ENCODE results near the gene ZBTB7C. TPM values are rescaled to one million over a fixed set of nuclear protein-coding genes. Genes with fewer than 3 reads are reported as not detected.

The ZBTB7C gene
- total and polyA plus RNA-seq, 2 of the 4 experiments (the other 2 are of a cell fraction): not detected

DNA sequence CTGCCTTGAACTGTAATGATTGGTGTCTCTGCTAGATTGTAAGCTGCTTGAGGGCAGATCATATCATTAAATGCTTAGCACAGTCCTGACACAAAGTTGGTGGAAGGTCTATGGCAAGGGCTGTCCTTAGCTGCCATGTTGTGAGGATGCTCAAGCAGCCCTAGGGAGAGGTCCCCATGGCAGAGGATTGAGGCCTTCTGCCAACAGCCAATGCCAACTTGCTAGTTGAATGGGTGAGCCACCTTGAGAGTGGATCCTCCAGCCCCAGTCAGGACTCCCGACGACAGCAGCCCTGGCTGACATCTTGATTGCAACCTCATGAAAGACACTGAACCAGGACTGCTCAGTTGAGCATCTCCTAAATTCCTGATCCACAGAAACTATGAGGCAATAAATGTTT lies 363.4 kb downstream of the ZBTB7C start:
- ChIA-PET POLR2A (ENCODE audit: unreplicated experiment) (no interaction called here), CTCF (no interaction called here)
- Histone ChIP-seq H4K8ac (ENCODE audit: low read depth in 2 of 2, low read length in 2 of 2) (no peak overlapping the region), H3K18ac (ENCODE audit: low read depth, low read length) (no peak overlapping the region), H2AFZ (replicated peaks; ENCODE audit: low read length, poor library complexity) (no peak overlapping the region), H3K4me2 (ENCODE audit: low read depth, low read length) (no peak overlapping the region), H3K27me3 (ENCODE audit: control insufficient read depth, insufficient read depth, low read length) (peaks cover 1% of the 10 kb centered on the region), H4K91ac (ENCODE audit: insufficient read depth, low read depth, low read length) (no peak overlapping the region), H2BK15ac (ENCODE audit: low read depth, low read length) (no peak overlapping the region), H2BK120ac (ENCODE audit: low read depth, low read length) (no peak overlapping the region), H3K79me1 (ENCODE audit: low read depth in 1 of 2, low read length in 2 of 2) (no peaks in the 10 kb centered on the region), H3K27ac (ENCODE audit: insufficient read depth, low read length) (no peak overlapping the region), H2AK5ac (ENCODE audit: low read depth, low read length) (no peak overlapping the region), H3K36me3 (ENCODE audit: control insufficient read depth, insufficient read depth, low read length) (no peaks in the 10 kb centered on the region), H3K4me1 (ENCODE audit: control insufficient read depth, insufficient read depth, low read length) (no peaks in the 10 kb centered on the region), H3K9me1 (ENCODE audit: insufficient read depth, low read length) (no peaks in the 10 kb centered on the region), H2BK5ac (ENCODE audit: low read depth, low read length, poor library complexity, severe bottlenecking) (no peak overlapping the region), H2AK9ac (replicated peaks; ENCODE audit: low read depth, low read length, poor library complexity) (no peak overlapping the region), H4K20me1 (ENCODE audit: insufficient read depth, low read length) (no peaks in the 10 kb centered on the region), H3K9me3 (ENCODE audit: control insufficient read depth, insufficient read depth, low read length) (no peaks in the 10 kb centered on the region), H3K23ac (ENCODE audit: low read depth, low read length) (no peak overlapping the region), H3K14ac (replicated peaks; ENCODE audit: low read depth, low read length) (no peak overlapping the region), H3K9ac (ENCODE audit: low read depth, low read length) (no peak overlapping the region), H3K4ac (ENCODE audit: low read depth, low read length) (no peak overlapping the region), H2BK20ac (ENCODE audit: low read depth, low read length) (no peak overlapping the region), H4K5ac (ENCODE audit: low read depth, low read length) (no peak overlapping the region), H3K4me3 (ENCODE audit: insufficient read depth, low read depth, low read length) (no peak overlapping the region), H3K56ac (ENCODE audit: extremely low read depth, insufficient read depth, low read length) (no peak overlapping the region)
- WGBS, 2 experiments (ENCODE audit: extremely low coverage in 2 of 2, insufficient read length in 1 of 2): no CpG with 5 or more reads among the region's 2 CpGs
- no peak for ATAC-seq (ENCODE audit: low read depth)
- dilution Hi-C loops (cut with HindIII; ENCODE audit: low sequenced_read_pairs, unreplicated experiment) (no loop called here), in situ Hi-C loops (cut with MboI; ENCODE audit: low sequenced_read_pairs) (no loop called here), intact Hi-C loops (cut with micrococcal nuclease) (no loop called here)
- BruUV-seq (replicated peaks): no TSS peak
- DNase-seq: no peak
- TF ChIP-seq NFE2L2 (IDR thresholded peaks at IDR 0.05; ENCODE audit: low read depth, low read length) (no peak), MXI1 (IDR thresholded peaks at IDR 0.05; ENCODE audit: borderline replicate concordance, low read depth, low read length) (no peak), CTCF (conservative IDR thresholded peaks at IDR 0.05; ENCODE audit: low read depth, low read length) (no peak)
